ENCODE measurements around the gene PAXIP1. TPM values are rescaled to one million over a fixed set of nuclear protein-coding genes. Genes with fewer than 3 reads are reported as not detected.
A peak's percentile ranks its signal among the peaks of the same experiment; 100 is the strongest.

PAXIP1 gene
- total and polyA plus RNA-seq, 10 of the 15 experiments (the other 5 are each of a cell fraction or from before 2014, with no cell fraction given): 7.3 to 27.2 (median 18.1) TPM

DNA sequence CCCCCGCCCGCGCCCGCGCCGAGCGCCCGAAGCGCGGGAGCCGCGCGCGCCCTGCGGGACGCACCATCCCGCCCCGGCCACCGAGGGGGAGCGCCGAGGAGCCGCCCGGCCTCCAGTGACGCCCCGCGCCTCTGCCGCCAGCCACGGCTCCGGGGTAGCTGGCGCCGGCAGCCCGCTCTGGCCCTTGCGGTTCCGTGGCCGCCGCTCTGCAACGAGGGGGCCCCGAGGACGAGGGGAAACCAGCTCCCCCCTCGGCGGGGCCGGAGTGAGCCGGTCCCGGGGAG lies at the start of gene PAXIP1 (continued):
- TF ChIP-seq, protein P1, sequence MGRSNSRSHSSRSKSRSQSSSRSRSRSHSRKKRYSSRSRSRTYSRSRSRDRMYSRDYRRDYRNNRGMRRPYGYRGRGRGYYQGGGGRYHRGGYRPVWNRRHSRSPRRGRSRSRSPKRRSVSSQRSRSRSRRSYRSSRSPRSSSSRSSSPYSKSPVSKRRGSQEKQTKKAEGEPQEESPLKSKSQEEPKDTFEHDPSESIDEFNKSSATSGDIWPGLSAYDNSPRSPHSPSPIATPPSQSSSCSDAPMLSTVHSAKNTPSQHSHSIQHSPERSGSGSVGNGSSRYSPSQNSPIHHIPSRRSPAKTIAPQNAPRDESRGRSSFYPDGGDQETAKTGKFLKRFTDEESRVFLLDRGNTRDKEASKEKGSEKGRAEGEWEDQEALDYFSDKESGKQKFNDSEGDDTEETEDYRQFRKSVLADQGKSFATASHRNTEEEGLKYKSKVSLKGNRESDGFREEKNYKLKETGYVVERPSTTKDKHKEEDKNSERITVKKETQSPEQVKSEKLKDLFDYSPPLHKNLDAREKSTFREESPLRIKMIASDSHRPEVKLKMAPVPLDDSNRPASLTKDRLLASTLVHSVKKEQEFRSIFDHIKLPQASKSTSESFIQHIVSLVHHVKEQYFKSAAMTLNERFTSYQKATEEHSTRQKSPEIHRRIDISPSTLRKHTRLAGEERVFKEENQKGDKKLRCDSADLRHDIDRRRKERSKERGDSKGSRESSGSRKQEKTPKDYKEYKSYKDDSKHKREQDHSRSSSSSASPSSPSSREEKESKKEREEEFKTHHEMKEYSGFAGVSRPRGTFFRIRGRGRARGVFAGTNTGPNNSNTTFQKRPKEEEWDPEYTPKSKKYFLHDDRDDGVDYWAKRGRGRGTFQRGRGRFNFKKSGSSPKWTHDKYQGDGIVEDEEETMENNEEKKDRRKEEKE (IDR thresholded peaks at IDR 0.05): peak; percentile 100
- no peak for TF ChIP-seq RCOR1 (conservative IDR thresholded peaks at IDR 0.05; ENCODE audit: low read depth, low read length)
- TF ChIP-seq, protein P2, sequence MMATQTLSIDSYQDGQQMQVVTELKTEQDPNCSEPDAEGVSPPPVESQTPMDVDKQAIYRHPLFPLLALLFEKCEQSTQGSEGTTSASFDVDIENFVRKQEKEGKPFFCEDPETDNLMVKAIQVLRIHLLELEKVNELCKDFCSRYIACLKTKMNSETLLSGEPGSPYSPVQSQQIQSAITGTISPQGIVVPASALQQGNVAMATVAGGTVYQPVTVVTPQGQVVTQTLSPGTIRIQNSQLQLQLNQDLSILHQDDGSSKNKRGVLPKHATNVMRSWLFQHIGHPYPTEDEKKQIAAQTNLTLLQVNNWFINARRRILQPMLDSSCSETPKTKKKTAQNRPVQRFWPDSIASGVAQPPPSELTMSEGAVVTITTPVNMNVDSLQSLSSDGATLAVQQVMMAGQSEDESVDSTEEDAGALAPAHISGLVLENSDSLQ (IDR thresholded peaks at IDR 0.05): no peak
- TF ChIP-seq, protein P3, sequence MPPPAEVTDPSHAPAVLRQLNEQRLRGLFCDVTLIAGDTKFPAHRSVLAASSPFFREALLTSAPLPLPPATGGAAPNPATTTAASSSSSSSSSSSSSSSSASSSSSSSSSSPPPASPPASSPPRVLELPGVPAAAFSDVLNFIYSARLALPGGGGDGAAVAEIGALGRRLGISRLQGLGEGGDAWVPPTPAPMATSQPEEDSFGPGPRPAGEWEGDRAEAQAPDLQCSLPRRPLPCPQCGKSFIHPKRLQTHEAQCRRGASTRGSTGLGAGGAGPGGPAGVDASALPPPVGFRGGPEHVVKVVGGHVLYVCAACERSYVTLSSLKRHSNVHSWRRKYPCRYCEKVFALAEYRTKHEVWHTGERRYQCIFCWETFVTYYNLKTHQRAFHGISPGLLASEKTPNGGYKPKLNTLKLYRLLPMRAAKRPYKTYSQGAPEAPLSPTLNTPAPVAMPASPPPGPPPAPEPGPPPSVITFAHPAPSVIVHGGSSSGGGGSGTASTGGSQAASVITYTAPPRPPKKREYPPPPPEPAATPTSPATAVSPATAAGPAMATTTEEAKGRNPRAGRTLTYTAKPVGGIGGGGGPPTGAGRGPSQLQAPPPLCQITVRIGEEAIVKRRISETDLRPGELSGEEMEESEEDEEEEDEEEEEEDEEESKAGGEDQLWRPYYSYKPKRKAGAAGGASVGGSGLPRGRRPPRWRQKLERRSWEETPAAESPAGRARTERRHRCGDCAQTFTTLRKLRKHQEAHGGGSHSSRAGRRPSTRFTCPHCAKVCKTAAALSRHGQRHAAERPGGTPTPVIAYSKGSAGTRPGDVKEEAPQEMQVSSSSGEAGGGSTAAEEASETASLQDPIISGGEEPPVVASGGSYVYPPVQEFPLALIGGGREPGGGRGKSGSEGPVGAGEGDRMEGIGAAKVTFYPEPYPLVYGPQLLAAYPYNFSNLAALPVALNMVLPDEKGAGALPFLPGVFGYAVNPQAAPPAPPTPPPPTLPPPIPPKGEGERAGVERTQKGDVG (CRISPR knock-in tag; IDR thresholded peaks at IDR 0.05): no peak
- TF ChIP-seq MYC (IDR thresholded peaks at IDR 0.05; ENCODE audit: insufficient read depth, insufficient read length, insufficient replicate concordance, low read length, severe bottlenecking): no peak
- no peak for TF ChIP-seq NFYA (IDR thresholded peaks at IDR 0.05; ENCODE audit: borderline replicate concordance, low read depth, low read length)
- no peak for TF ChIP-seq RBBP5 (conservative IDR thresholded peaks at IDR 0.05)
- TF ChIP-seq KAT2A (conservative IDR thresholded peaks at IDR 0.05; ENCODE audit: control insufficient read depth, low read depth, low read length): no peak
- no peak for TF ChIP-seq STAT3 (IDR thresholded peaks at IDR 0.05; ENCODE audit: low read depth, low read length)
- TF ChIP-seq, protein P4, sequence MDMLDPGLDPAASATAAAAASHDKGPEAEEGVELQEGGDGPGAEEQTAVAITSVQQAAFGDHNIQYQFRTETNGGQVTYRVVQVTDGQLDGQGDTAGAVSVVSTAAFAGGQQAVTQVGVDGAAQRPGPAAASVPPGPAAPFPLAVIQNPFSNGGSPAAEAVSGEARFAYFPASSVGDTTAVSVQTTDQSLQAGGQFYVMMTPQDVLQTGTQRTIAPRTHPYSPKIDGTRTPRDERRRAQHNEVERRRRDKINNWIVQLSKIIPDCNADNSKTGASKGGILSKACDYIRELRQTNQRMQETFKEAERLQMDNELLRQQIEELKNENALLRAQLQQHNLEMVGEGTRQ (IDR thresholded peaks at IDR 0.05; ENCODE audit: borderline replicate concordance, low read depth, low read length): no peak
- TF ChIP-seq IKZF2 (IDR thresholded peaks at IDR 0.05): no peak
- TF ChIP-seq, protein P5, sequence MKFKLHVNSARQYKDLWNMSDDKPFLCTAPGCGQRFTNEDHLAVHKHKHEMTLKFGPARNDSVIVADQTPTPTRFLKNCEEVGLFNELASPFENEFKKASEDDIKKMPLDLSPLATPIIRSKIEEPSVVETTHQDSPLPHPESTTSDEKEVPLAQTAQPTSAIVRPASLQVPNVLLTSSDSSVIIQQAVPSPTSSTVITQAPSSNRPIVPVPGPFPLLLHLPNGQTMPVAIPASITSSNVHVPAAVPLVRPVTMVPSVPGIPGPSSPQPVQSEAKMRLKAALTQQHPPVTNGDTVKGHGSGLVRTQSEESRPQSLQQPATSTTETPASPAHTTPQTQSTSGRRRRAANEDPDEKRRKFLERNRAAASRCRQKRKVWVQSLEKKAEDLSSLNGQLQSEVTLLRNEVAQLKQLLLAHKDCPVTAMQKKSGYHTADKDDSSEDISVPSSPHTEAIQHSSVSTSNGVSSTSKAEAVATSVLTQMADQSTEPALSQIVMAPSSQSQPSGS (IDR thresholded peaks at IDR 0.05; ENCODE audit: low read length): no peak
- peak; percentile 97 to 100 for TF ChIP-seq BHLHE40 (IDR thresholded peaks at IDR 0.05; ENCODE audit: borderline replicate concordance in 1 of 2, low read depth in 2 of 2, low read length in 1 of 2)
- peak; percentile 57 for TF ChIP-seq NR2F1 (conservative IDR thresholded peaks at IDR 0.05)
- no peak for TF ChIP-seq NR2C2 (IDR thresholded peaks at IDR 0.05; ENCODE audit: borderline replicate concordance, control insufficient read depth, insufficient read length, low read depth)
- no peak for TF ChIP-seq SIN3A (IDR thresholded peaks at IDR 0.05; ENCODE audit: low read depth, low read length)
- TF ChIP-seq GATAD2B (conservative IDR thresholded peaks at IDR 0.05; ENCODE audit: low read depth): no peak
- no peak for TF ChIP-seq SUPT20H (IDR thresholded peaks at IDR 0.05; ENCODE audit: borderline replicate concordance, control insufficient read depth, low read depth, low read length)
- no peak for TF ChIP-seq MEF2A (IDR thresholded peaks at IDR 0.05; ENCODE audit: insufficient read depth, low read depth, low read length)
- no peak for TF ChIP-seq CREM (IDR thresholded peaks at IDR 0.05; ENCODE audit: low read depth)

All from GM12878 (cell line).